GM19035 (cell line): ENCODE data around the gene DNAJB6.

Experiments used
- ATAC-seq: cut with Tn5 transposase; IDR thresholded peaks from one replicate; pipeline ENCODE4 v1.9.1; 2021; ENCODE audit not compliant: unreplicated experiment

The DNAJB6 gene

GRCh38 chr7:157394246-157395191 is 57.7 kb downstream of the DNAJB6 start:
- ATAC-seq = no peak

DNA sequence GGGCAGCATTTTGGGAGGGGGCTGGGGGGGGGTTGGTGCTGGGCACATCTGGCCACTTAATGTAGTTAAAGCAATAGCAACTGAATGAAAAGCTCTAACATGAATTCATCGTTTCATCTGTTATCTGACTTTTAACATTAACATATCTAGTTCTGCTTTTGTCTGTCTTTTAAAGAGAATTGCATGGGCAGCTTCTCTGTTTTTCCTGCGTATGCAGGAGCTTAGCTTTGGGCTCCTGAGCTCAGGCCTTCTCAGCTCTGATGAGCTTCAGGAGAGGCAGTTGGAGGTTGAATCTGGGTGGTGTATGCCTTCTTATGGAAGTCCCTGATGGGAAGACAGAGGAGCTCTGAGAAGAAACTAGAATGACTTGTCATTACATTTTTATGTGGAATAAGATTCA is 58.4 kb downstream of the DNAJB6 start:
- ATAC-seq = no peak

DNA sequence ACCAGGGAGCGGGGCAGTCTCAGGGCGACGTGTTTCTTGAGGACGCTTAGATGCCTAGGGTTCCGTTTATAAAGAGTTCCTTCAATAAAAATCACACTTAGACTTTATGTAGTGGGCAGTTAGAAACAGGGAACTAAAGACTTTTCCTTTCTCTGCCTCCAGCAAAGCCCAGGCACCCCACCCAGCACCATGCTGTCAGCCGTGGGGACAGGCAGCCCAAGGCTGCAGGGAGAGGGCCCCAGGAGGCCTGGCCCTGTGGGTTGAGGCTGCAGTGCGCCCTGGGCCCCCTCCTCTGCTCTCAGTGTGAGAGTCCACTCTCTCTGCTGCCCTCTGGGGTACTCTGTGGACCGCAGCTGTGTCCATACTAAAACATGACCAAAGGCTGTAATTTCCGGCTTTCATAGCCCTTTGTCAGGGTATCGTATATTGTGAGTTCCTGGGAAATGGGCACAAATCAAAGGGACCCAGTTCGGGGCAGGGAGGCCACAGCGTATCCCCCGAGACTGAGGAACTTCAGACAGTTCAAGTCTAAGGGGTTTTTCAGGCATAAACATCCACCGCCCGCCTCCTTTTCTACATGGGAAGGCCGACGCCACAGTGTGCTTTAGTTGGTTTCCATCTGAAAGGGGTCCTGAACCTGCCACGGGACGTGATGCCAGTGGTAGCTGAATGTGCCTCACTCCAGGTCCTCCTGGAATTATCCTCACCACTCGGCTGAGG is 59.7 kb downstream of the DNAJB6 start:
- ATAC-seq = no peak

- no peak for ATAC-seq
Measured at GRCh38 chr7:157397036-157397720, 60.4 kb downstream of the DNAJB6 start.

DNA sequence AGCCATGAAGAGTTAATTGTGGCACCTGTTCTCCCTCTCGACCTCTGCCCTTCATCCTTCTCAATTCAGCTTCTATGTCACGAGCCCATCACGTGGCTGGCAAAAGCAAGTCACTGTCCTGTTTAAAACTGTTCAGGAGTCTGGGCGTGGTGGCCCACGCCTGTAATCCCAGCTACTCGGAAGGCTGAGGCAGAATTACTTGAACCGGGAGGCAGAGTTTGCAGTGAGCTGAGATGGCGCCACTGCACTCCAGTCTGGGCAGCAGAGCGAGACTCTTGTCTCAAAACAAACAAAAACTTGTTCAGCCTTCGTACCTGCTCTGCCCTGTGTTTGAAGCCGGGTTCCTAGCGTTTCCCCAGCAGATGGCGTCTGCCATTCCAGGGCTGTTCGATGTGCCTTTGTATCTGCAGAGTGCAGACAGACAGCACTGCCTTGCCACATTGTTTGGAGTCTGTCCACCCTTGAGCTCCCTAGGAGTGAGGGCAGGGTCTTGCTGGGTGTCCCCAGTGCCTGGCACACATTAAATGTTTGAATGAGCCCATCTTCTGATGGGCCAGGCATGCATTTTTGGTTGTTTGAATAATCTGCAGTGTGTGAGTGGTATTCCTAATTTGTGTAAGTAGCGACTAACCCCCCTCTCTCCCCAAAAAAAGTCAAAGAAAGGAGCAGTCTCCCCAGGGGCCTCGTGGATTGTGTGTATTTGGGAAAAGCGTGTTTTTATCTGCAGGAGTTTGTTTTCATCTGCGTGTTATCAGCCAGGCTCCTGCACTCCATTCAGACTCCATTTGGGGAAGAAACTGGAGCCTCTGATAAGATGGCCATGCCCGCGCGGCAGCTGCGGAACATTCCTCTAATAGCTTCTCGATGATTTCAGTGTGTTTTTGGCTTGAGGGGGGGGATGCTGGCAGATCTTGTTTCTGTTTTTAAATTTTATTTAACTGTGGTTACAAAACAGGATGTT is 61.2 kb downstream of the DNAJB6 start:
- no peak for ATAC-seq

DNA sequence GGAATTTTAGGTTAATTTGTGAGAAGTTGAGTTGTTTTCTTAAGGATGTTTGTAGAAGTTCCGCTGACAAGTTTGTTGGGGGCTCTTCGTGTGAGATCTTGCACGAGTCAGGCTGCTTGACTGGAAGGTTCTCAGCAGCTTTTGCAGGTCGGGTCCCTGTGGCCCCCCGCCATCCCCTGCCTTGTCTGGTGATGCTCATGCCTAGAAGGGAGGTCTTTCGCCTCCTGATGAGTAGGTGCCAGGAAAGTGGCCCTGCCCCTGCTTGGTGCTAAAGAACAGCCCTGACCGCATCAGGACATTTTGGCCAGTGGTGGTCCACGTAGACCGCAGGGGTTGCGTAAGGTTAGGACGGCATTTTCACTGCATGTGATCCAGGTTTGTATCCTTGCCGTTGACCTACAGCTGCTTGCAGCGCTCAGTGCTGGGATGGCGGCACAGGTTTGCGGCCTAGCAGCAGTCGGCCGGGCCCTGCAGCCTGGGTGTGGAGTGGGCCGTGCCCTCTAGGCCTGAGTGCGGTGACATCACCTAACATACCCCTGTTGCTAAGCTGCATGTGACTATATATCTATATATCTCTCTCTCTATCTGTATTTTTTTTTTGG is 62.4 kb downstream of the DNAJB6 start:
- no peak for ATAC-seq

- no peak for ATAC-seq
Measured at GRCh38 chr7:157400171-157400860, 63.5 kb downstream of the DNAJB6 start.

GRCh38 chr7:157401567-157402387 is 65.0 kb downstream of the DNAJB6 start:
- ATAC-seq = no peak

DNA sequence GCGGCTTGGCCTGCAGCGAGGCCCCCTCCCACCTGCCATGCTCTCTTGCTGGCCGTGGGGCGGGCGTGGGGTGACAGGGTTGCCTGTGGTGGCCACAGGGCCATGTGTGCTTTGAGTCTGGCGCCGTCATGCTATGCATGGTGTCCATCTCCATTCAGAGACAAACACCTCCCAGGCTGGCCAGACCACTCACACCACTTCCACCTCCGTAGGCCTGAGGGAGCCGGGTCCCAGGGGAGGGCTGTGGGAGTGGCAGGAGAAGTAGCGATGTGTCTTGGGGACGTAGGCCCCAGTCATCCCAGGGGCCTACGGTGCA is 65.5 kb downstream of the DNAJB6 start:
- ATAC-seq = no peak

- ATAC-seq = no peak
Measured at GRCh38 chr7:157402911-157403534, 66.2 kb downstream of the DNAJB6 start.

DNA sequence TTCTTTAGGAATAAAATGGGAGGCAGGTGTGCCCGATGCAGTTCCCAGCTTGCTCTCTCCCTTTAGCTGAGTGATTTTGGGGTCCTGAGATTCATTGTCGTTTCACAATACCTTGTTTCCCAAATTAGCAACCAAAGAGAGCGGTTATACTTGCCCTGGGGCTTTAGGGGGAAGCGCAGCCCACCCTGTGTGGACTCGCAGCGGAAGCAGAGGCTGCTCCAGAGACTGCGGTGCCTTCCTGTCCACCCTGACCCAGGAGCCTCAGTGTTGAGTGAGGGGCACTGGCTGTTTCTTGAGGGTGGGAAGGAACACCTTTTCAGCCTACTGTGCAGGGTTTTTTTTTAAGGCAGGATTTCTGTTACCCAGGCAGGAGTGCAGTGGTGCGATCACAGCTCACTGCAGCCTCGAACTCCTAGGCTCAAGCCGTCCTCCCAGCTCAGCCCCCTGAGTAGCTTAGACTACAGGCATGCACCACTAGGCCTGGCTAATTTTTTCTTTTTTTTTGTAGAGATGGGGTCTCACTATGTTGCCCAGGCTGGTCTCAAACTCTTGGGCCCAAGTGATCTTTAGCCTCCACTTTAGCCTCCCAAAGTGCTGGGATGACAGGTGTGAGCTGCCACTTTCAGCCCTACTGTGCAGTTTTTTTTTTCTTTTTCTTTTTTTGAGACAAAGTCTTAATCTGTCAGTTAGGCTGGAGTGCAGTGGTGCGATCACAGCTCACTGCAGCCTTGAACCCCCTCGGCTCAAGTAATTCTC is 67.0 kb downstream of the DNAJB6 start:
- ATAC-seq = no peak

- ATAC-seq = no peak
Measured at GRCh38 chr7:157404845-157405481, 68.2 kb downstream of the DNAJB6 start.

DNA sequence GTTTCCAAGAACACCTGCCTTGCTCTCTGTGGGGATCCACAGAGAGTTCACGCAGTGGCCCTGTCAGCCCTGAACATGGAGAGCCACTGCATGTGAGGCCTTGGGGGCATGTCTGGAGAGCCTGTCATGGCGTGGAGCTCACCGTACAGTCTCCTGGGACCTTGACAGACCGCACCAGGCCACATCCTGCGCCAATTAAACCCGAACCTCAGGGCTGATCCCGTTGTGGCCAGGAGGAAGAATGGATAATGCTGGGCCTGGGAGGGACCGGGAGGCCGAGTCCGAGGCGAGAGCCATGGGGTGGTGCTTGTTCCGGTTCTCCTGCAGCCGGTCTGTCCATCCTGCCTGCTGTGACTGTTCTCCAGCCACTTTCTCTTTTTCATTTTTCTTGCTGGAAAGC is 68.7 kb downstream of the DNAJB6 start:
- ATAC-seq = no peak

DNA sequence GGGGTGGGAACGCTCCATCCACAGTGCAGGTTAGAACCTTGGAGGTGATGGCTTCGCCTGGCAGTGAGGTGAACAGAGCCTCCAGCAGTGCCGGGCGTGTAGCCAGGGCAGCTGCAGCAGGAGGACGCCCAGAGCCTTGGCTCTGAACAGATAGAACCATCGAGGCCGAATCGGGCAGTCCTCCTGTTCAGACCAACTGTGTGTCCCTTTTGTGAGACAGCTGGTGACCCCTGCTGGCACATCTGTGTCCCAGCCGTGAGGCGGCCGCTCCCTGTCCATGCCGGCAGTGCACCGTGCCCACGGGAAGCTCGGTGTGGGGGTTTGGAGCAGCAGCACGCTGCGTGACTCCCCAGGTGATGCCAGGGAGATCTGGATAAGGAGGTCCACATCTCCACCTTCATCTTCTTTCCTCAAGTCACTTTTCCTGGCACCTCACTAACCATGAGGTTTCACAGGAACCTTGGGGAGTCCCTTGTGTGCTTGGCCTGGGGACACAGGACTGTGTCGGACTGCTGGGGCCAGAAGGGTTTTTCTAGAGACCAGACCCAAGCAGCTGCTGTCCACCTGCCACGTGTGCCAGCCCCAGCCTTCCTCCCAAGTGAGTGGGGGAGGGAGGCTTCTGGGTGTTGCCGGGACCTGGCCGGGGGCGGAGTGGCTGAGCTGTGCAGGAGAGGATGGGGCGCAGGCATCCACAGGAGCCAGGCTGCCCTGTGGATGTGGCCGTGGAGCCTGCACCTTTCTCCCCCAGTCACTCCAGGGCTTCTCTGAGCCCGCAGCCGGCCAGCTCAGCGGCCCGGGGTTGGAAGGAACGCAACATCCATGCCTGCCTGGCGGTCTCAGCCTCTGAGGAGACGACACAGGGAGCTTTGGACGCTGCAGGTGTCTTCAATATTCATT is 69.4 kb downstream of the DNAJB6 start:
- no peak for ATAC-seq

GRCh38 chr7:157406971-157407370 is 70.2 kb downstream of the DNAJB6 start:
- no peak for ATAC-seq
